TTC549 (cell line): ENCODE measurements around the gene CLEC11A.

ENCODE experiments used
- FAIRE-seq: peaks from 2 replicates; lab custom pipeline; 2012; peaks lifted over from hg19 to GRCh38; lab: Jason Lieb, UNC

CLEC11A gene

DNA sequence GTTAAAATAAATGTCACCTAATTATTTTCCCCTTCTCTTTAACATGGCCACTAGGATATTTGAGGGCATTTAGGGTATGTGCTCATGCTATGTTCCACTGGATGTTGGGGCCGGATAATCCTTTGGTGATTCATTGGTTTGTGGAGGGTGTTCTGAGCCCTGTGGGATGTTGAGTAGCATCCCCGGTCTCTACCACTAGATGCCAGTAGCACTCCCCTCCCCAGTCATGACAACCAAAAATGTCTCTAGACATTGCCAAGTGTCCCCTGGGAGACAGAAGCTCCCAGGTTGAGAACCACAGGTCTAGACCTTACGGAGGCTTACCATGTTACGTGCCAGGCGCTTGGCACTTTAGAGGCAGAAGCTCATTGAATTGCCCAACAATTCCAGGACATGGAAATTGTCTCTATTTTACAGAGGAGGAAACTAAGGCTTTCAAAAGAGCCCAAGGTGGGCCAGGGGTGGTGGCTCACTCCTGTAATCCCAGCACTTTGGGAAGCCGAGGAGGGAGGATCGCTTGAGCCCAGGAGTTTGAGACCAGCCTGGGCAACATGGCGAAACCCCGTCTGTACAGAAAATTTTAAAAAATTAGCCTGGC is 17.6 kb upstream of the CLEC11A start:
- FAIRE-seq, result peak; percentile 17

DNA sequence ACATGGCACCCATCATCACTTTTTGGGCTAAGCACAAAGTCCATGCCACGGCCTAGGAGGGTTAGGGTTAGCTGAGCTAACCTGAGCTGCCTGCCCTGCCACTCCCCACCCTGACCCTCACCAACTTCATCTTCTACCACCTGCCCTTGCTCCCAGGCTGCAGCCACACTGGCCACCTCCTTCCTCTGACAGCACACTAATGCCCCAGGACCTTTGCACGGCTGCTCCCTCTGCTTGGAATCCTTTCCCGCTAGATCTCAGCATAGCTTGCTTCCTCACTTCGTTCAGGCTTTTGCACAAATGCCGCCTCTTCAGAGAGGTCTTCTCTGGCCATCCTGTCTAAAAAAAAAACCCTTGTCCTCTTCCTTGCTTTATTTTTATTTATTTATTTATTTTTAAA is 16.8 kb upstream of the CLEC11A start:
- no peak for FAIRE-seq

DNA sequence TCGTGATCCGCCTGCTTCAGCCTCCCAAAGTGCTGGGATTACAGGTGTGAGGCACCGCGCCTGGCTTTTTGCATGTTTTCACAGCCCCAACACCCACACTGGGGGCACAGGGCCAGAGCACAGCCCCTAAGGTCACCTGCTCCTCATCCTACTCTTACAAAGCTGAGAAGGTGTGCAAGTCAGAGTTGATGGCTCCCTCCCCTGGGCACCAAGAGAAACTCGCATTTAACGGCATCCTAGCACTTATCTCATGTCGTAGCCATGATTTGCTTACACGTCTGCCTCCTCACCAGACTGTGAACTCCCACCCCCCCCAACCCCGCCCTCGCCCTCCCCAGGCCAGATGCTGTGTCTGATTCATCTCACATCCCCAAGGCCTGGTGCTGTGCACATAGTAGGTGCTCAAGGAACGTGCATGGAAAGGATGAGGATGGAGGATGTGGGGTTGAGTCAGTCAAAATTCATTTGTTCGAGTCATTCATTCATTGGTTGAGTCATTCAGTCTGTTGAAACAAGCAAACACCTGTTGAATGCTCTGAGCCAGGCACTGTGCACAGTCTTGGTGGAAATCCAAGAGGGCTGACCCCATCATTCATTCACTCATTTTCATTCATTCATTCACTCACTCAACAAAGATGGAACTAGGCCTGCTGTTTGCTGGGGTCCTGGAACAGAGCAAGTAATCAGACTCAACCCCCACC is 14.8 kb upstream of the CLEC11A start:
- no peak for FAIRE-seq

- FAIRE-seq, result no peak
These were observed 13.1 kb upstream of the CLEC11A start for GRCh38 chr19:50710094-50710493.

GRCh38 chr19:50710612-50711011 is 12.6 kb upstream of the CLEC11A start:
- no peak for FAIRE-seq

DNA sequence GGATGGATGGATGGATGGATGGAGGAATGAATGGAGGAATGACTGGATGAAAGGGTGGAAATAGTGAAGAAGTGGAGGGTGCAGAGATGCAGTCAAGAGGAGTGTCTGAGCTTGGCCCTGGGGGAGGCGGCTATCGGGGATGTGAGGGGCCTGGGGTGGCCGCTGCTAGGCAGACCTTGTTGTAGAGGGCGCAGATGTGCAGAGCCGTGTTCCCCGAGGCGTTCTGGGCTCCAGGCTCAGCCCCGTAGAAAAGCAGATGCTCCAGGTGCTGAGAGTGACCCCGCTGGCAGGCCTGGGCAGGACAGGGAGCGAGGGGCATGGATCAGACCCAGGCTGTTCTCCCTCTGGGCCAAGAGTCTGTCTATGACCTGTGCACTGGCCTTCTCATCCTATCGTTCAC is 12.0 kb upstream of the CLEC11A start:
- no peak for FAIRE-seq

DNA sequence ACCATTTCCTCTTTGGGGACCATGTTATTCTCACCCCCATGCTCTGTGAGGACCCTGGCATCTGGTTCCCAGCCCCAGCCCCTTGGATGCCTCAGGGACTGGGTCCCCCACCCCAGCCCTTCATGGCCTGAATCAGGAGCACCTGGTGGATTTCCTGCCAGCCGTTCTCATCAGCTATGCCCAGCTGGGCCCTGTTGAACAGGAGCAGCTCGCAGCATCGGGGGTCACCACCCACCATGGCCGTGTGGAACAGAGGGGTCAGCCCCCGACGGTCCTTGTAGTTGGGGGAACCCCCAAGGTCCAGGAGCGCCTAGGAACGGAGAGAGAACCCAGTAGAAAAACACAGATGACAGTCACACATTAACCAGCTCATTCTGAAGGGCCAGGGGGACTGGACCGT is 11.4 kb upstream of the CLEC11A start:
- no peak for FAIRE-seq

GRCh38 chr19:50712833-50713232 is 10.3 kb upstream of the CLEC11A start:
- FAIRE-seq, result no peak

DNA sequence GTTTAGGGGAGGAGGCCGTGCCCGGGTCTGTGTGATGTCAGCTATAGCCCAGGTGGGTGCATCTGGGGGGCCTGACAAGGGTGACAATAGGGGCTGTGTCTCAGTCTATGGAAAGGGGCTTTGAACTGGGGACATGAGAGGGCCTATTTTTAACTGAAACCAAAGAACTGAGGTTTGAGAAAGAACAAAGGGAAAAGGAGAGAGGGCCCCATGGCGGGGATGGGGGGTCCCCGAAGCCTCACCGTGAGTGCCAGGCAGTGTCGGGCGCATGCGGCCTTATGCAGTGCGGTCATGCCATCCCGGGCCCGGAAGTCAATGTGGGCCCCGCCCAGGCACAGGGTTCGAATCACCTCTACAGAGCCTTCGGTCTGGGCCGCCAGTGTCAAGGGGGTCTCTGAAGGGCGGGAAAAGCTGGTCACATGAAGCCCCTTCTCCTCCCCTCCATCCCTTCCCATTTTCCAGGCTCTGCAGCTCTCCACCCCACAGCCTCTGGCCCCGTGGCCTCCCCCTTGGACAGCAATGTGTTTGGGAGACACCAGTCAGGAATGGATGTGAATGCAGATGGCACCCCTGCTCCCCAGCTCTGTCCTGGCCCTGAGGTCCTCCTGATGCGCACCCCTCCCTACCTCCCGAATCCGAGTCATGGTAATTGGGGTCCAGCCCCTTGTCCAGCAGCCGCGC is 9.5 kb upstream of the CLEC11A start:
- no peak for FAIRE-seq

- FAIRE-seq, result no peak
These were observed 6.8 kb upstream of the CLEC11A start for GRCh38 chr19:50716178-50717025.

DNA sequence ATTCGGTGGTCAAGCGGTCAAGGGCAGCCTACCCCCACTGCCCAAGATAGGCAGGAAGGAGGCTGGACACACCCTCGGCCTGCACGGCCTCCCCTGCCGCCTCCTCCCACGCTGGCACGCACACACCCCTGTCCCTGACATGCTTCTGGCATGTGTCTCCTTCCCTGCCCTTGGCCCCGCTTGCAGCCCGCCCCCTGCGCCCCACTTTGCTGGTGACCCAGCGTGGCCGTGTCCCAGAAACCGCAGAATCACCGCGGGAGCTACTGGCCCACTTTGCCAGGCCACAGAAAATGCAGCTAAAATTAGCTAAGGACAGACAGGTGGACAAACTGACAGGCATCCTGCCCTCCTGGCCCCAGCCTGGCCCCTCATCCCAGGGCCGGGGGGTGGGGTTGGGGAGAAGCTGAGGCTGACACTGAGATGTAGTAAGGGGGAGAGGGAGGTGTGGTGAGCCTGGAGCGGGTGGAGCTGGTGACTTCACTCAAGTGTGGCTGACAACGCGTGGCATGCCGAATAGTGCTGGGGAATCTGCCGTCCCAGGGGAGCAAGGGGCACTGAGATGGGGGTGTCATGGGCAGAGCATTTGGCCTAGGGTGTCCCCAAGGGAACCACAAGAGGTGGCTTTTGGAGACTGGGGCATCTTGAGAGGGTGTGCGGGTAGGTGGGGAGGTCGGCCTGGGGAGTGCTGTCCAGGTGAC is 6.0 kb upstream of the CLEC11A start:
- FAIRE-seq, result no peak

GRCh38 chr19:50717891-50718254 is 5.3 kb upstream of the CLEC11A start:
- FAIRE-seq, result no peak

DNA sequence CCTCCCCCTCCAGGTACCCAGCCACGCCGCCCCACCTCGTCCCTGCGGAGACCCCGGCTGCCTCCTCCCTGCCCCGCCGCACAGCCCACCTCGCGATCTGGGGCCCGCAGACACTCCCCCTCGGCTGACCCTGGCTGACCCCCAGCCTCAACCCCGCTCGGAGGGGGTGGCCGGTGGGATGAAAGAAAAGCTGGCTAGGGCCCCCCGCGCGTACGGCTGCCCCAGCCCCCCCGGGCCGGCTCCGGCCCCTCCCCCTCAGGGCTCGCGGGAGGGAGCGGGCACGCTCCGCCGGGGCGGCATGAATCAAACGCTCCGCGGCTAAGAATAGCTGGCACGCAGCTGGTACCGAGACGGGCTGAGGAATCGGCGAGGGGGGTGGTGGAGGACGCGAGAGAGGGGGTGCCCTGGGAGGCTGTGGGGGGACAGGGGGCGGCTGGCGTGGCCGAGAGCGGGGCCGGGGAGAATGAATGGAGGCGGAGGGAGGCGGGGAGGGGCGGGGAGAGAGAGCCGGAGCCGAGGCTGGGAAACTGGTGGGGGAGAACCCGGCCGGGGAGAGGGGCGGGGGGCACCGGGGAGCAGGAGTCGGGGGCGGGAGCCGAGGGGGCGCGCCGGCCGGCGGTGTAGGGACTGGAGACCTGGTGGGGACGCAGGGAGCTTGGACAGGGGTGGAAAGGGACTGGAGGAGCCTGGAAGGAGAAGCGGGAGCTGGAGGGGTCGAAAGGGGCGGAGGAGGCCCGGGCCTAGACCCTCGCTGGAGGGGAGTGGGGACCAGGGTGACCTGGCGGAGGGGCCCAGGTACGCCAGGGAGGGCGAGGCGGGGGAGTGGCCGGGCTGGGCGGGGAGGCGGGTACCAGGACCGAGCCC is 4.7 kb upstream of the CLEC11A start:
- FAIRE-seq, result no peak

- FAIRE-seq, result no peak
These were observed 4.1 kb upstream of the CLEC11A start for GRCh38 chr19:50719119-50719435.

- no peak for FAIRE-seq
These were observed 3.6 kb upstream of the CLEC11A start, which contains the start of gene SHANK1 for GRCh38 chr19:50719566-50719965. Gene SHANK1, minus strand, starts transcription at chr19:50719802. Its CDS starts 2,883 bp downstream, at chr19:50716919.

DNA sequence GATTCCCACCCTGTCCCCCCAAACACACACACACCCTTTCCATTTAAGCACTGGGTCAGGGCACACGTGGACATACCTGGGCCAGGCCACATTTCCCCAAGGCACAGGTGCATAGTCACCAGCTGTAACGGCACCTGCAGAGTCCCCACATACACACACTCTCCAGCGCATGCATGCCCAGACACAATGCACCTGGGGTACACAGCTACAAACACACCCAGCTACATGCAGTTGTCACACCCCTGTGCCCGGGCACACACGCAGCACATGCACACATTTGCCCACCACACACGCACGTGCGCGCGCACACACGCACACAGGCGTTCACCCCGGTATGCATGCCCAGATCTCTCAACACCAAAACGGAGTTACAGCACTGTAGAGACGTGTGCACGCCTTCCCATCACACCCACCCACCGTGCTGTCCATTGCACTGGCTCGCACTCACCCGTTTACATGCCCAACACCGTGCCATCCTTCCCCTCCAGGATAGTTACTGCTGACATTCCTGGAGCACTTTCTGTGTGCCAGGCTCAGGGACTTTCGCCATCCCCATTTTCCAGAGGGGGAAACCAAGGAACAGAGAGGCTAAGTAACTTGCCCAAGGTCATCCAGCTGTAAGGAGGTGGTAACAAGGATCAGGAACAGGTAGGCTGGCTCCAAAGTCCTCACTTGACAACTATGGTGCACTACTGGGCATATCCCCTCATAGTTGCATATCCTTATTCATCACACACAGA is 2.8 kb upstream of the CLEC11A start:
- no peak for FAIRE-seq

DNA sequence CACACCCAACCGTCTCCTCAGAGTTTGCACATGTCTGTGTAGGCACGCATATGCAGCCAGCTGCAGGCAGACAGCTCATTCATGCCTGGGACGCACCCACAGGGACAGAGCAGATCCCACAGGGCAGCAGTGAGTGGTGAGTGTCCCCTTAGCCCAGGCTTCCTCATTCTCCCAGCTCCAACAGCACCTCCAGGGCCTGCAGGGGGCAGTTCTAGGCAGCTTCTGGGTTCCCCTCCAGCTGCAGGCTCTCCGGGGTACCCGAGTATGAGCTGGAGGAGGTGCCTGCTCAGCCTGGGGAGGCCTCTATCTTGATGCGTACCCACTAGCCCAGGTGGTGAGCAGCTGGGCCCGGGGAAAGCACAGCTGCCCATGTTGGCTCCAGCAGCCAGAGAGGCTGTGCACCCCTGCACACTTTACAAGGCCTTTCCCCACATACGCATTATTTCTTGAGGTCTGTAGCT is 2.2 kb upstream of the CLEC11A start:
- FAIRE-seq, result no peak

DNA sequence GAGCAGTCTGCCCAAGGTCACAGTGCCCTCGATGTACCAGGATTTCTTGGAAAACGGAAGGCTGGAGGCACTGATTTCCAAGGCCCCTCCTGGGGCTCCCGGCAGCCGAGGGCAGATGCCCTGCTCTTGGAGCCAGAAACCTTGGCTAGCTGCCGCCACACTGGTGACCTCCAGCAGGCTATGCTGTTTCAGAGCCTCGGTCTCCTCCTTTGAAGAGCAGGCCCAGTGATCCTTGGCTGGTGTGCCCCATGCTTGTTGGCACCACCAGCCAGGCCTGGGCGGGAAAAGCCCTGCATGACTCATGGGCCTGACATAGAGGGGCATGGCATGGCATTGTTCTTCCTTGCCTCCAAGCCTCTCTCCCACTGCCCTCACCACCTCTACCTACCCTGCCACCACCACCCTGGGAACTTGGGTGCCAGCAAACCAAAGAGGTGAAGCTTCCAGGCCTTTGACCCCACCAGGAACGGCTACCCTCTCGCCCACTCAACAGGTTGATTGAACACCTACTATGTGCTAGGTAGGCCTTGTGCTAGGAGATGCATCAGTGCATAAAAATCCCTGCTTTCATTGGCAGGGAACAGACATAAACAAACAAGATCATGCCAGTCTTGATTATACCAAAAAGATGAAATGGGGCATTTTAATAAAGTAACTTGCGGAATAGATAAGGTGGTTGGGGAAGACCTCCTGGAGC is 1.6 kb upstream of the CLEC11A start:
- no peak for FAIRE-seq

- no peak for FAIRE-seq
These were observed 757 bp upstream of the CLEC11A start for GRCh38 chr19:50722201-50723013.
